A549 (cell line): Measurements from ENCODE around the gene SSH2. TPM values are rescaled to one million over a fixed set of nuclear protein-coding genes. Genes with fewer than 3 reads are reported as not detected.

ENCODE experiments used
- ATAC-seq, 2 experiments: fragments of 200-7000 bp in 1 of 2; fragments of >200 bp in 1 of 2; cut with Nextera tagmentation in 1 of 2; cut with Tn5 transposase in 1 of 2; 3 replicates each; pipeline versions ENCODE4 v1.8.0 to v1.9.1; 2018 to 2020; ENCODE audit warnings: mild to moderate bottlenecking in 1 of 2, moderate library complexity in 1 of 2
- CTCF ChIA-PET: fragments of 300-600 bp; sonication (Branson Sonifier 250); formaldehyde crosslinking; extraction: SDS; loops from one replicate; lab custom pipeline; 2021; ENCODE audit warnings: antibody characterized with exemption, inconsistent platforms; lab: Yijun Ruan, JAX
- POLR2A ChIA-PET: fragments of 350-600 bp; formaldehyde crosslinking; extraction: SDS; loops from one replicate; lab custom pipeline; 2021; ENCODE audit warnings: antibody characterized with exemption, inconsistent platforms; lab: Yijun Ruan, JAX
- DNase-seq, 2 experiments: peaks; one replicate each; pipeline versions ENCODE4 v3.0.0 to v3.0.0-alpha.2; 2011 to 2016; ENCODE audit warnings: low read depth in 1 of 2, low spot score in 1 of 2
- FAIRE-seq: peaks from 2 replicates; lab custom pipeline; 2011; peaks lifted over from hg19 to GRCh38; lab: Jason Lieb, UNC
- H3K27ac ChIP-seq, 2 experiments: fragments of >200 bp; sonication (Bioruptor Twin); formaldehyde crosslinking; 3 replicates each; pipeline ENCODE4 v1.5.1; 2016 to 2017
- H3K4me1 ChIP-seq: fragments of >200 bp; sonication (Bioruptor Twin); formaldehyde crosslinking; 3 replicates; pipeline ENCODE4 v1.6.1; 2016
- H3K4me2 ChIP-seq: fragments of >200 bp; sonication (Bioruptor Twin); formaldehyde crosslinking; 3 replicates; pipeline ENCODE4 v1.6.1; 2016
- H3K4me3 ChIP-seq: fragments of >200 bp; sonication (Bioruptor Twin); formaldehyde crosslinking; 3 replicates; pipeline ENCODE4 v1.5.1; 2016
- H3K9me3 ChIP-seq: fragments of >200 bp; sonication (Bioruptor Twin); formaldehyde crosslinking; 3 replicates; pipeline ENCODE4 v1.6.1; 2016
- BCL3 ChIP-seq: fragments of >200 bp; sonication (Bioruptor Twin); formaldehyde crosslinking; IDR thresholded peaks from 3 replicates; pipeline ENCODE4 v1.6.1; 2016
- CHD2 ChIP-seq: fragments of 150-350 bp; IDR thresholded peaks from 2 replicates; pipeline ENCODE4 v1.6.1; 2014; ENCODE audit warnings: low read length; ENCODE audit not compliant: partially characterized antibody
- CHD4 ChIP-seq: fragments of 200-600 bp; sonication (generic); IDR thresholded peaks from 2 replicates; pipeline ENCODE4 v1.6.1; 2016; ENCODE audit warnings: antibody characterized with exemption, mild to moderate bottlenecking, borderline replicate concordance
- FOSL2 ChIP-seq, 2 experiments: fragments of 450-650 bp in 1 of 2; fragments of >200 bp in 1 of 2; sonication (Bioruptor Twin) in 1 of 2; formaldehyde crosslinking; IDR thresholded peaks; 2 replicates each; pipeline versions ENCODE4 v1.5.0 to v1.6.1; 2016 to 2020; ENCODE audit warnings: mild to moderate bottlenecking in 1 of 2, moderate library complexity in 1 of 2
- GATA3 ChIP-seq: IDR thresholded peaks from 2 replicates; pipeline ENCODE4 v1.6.1; 2012; ENCODE audit warnings: borderline replicate concordance
- HDAC2 ChIP-seq: fragments of 200-600 bp; sonication (generic); IDR thresholded peaks from 2 replicates; pipeline ENCODE4 v1.6.1; 2016
- HEYL ChIP-seq: fragments of 250-450 bp; sonication (Bioruptor Pico); IDR thresholded peaks from 2 replicates; pipeline ENCODE4 v1.8.0; 2021; ENCODE audit warnings: mild to moderate bottlenecking, moderate library complexity
- KDM5A ChIP-seq: fragments of 200-600 bp; sonication (generic); IDR thresholded peaks from 2 replicates; pipeline ENCODE4 v1.6.1; 2016; ENCODE audit warnings: antibody characterized with exemption, mild to moderate bottlenecking
- MAX ChIP-seq: IDR thresholded peaks from 2 replicates; pipeline ENCODE4 v1.6.1; 2012
- MYC ChIP-seq: IDR thresholded peaks from 2 replicates; pipeline ENCODE4 v1.6.1; 2012; ENCODE audit warnings: mild to moderate bottlenecking, inconsistent platforms, low read length, improper control_type of control experiment, borderline replicate concordance
- NPAS2 ChIP-seq: fragments of 250-450 bp; sonication (Bioruptor Pico); IDR thresholded peaks from 2 replicates; pipeline ENCODE4 v1.8.0; 2022; ENCODE audit warnings: mild to moderate bottlenecking, moderate library complexity, borderline replicate concordance
- NR3C1 ChIP-seq: fragments of >200 bp; sonication (Bioruptor Twin); formaldehyde crosslinking; IDR thresholded peaks from 3 replicates; pipeline ENCODE4 v1.6.1; 2017
- PHF8 ChIP-seq: fragments of 200-600 bp; sonication (generic); IDR thresholded peaks from 2 replicates; pipeline ENCODE4 v1.6.1; 2016; ENCODE audit warnings: low read depth, mild to moderate bottlenecking, antibody characterized with exemption, moderate library complexity, borderline replicate concordance
- POLR2AphosphoS2 ChIP-seq: conservative IDR thresholded peaks from 2 replicates; pipeline ENCODE4 v1.6.1; 2012; ENCODE audit warnings: low read length, improper control_type of control experiment, inconsistent platforms
- RAD21 ChIP-seq, 2 experiments: fragments of >200 bp in 1 of 2; sonication (Bioruptor Twin) in 1 of 2; formaldehyde crosslinking in 1 of 2; IDR thresholded peaks in 1 of 2; conservative IDR thresholded peaks in 1 of 2; 2 replicates in 1 of 2; 3 replicates in 1 of 2; pipeline ENCODE4 v1.6.1; 2012 to 2018; ENCODE audit warnings: inconsistent platforms in 1 of 2
- RCOR1 ChIP-seq: fragments of 150-350 bp; IDR thresholded peaks from 2 replicates; pipeline ENCODE4 v1.6.1; 2014; ENCODE audit warnings: antibody characterized with exemption, low read length, low read depth
- RFX5 ChIP-seq: fragments of 450-650 bp; IDR thresholded peaks from 2 replicates; pipeline ENCODE4 v1.7.1; 2014; ENCODE audit warnings: antibody characterized with exemption, mild to moderate bottlenecking, moderate library complexity
- SREBF2 ChIP-seq: fragments of 450-650 bp; IDR thresholded peaks from 2 replicates; pipeline ENCODE4 v1.6.1; 2014; ENCODE audit warnings: mild to moderate bottlenecking, moderate library complexity
- TFCP2L1 ChIP-seq: fragments of 250-450 bp; sonication (Bioruptor Pico); IDR thresholded peaks from 2 replicates; pipeline ENCODE4 v1.5.0; 2021; ENCODE audit warnings: mild to moderate bottlenecking
- ZFP36 ChIP-seq: fragments of 450-650 bp; IDR thresholded peaks from 2 replicates; pipeline ENCODE4 v1.6.1; 2014; ENCODE audit warnings: borderline replicate concordance; ENCODE audit not compliant: partially characterized antibody
- ZNF302 ChIP-seq: fragments of 250-450 bp; sonication (Bioruptor Pico); IDR thresholded peaks from 2 replicates; pipeline ENCODE4 v1.9.0; 2021; ENCODE audit warnings: inconsistent platforms, mild to moderate bottlenecking, moderate library complexity
- WGBS: methylation state at CpG from one replicate; pipeline ENCODE4 v1.1.6; 2017; ENCODE audit errors: missing lambda C conversion rate; 5-methylcytosine and 5-hydroxymethylcytosine counted together
- polyA plus RNA-seq, 4 experiments: library from polyadenylated mRNA; depleted of rRNA in 3 of 4; stranded (reverse); fragments of >200 nt; fragmentation: RNase III in 1 of 4; extraction: RNeasy Plus Mini Kit Qiagen cat#74134 plus additional on column Dnase treatment in 1 of 4; gene quantifications; 2 replicates in 3 of 4; 3 replicates in 1 of 4; pipeline ENCODE4 v1.2.3, GENCODE V29; 2011 to 2017
- TF ChIP-seq, protein P1 (sequence below): IDR thresholded peaks from 2 replicates; pipeline ENCODE4 v1.6.1; 2012
- TF ChIP-seq, protein P2 (sequence below): fragments of 250-450 bp; sonication (Bioruptor Pico); IDR thresholded peaks from 2 replicates; pipeline ENCODE4 v1.5.0; 2020; ENCODE audit warnings: low read depth, mild to moderate bottlenecking, moderate library complexity
- TF ChIP-seq, protein P3 (sequence below): IDR thresholded peaks from 2 replicates; pipeline ENCODE4 v1.6.1; 2012; ENCODE audit warnings: low read depth, borderline replicate concordance

SSH2 gene
- polyA plus RNA-seq, 2 of the 4 experiments (the other 2 are of a cell fraction), result 20.7 to 24.5 TPM

DNA sequence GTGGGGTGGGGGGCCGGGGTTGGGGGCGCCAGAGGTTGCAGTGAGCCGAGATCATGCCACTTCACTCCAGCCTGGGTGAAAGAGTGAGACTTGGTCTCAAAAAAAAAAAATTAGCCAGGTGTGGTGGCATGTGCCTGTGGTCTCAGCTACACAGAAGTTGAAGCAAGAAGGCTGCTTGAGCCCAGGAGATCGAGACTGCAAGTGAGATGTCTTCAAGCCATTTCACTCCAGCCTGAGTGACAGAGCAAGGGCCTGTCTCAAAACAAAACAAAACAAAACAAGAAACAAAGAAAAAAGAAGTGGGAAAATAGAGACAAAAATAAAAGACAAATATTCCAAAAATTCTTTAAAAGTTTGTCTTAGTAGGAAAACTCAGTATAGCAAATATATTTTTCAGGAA is 172.2 kb downstream of the SSH2 start:
- FAIRE-seq (no peak), ATAC-seq (no peak), DNase-seq (no peak)
- no peak overlapping the region for H3K4me3 ChIP-seq
- H3K4me2 ChIP-seq, result no peak overlapping the region
- POLR2A ChIA-PET, result no interaction called here
- H3K9me3 ChIP-seq, result no peaks in the 10 kb centered on the region
- 80% methylated on average over 3 of the region's 4 CpGs for WGBS
- H3K4me1 ChIP-seq, result peaks cover 5% of the 10 kb centered on the region; the same call in 2 of the 3 replicates
- H3K27ac ChIP-seq, result no peak overlapping the region
- no peak for TF ChIP-seq BCL3
- no peak for TF ChIP-seq HDAC2
- TF ChIP-seq MAX, result no peak
- no peak for TF ChIP-seq ZNF302 (CRISPR knock-in tag)
- TF ChIP-seq, all 56 proteins: peak for 0
- CTCF ChIA-PET, result interaction anchor here (0.6 to 5.2 kb wide), 4 partner anchors 21 to 118 kb away, joined by 3 to 22 read pairs (median 13); no protein-coding TSS in a partner anchor

DNA sequence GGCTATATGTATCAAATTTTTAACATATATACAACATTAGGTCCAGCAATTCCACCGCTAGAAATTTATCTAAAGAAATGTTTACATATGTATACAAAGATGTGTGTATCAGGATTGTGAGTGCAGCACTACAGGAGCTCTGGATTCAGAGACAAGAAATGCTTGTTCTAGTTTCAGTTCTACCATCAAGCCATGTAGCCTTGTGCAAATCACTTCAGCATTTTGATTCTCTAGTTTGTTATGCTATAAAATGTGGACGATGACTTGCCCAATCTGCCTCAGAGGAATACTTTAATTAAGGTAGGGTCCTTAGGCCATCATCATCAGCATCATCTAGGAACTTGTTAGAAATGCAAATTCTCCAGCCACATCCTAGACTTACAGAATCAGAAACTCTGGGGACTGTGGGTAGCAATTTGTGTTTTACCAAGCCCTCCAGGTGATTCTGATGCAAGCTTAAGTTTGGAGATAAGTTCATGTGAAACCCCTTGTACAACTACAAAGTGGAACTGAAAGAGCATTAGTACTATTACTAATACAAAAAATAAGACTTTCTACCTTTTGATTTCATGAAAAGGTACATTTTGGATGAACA is 176.1 kb downstream of the SSH2 start:
- POLR2A ChIA-PET, result no interaction called here
- no peak for FAIRE-seq
- H3K4me1 ChIP-seq, result peaks cover 6% of the 10 kb centered on the region; the same call in 2 of the 3 replicates
- no peak overlapping the region for H3K27ac ChIP-seq
- 86% methylated on average over 2 of the region's 2 CpGs for WGBS
- TF ChIP-seq, protein P1, sequence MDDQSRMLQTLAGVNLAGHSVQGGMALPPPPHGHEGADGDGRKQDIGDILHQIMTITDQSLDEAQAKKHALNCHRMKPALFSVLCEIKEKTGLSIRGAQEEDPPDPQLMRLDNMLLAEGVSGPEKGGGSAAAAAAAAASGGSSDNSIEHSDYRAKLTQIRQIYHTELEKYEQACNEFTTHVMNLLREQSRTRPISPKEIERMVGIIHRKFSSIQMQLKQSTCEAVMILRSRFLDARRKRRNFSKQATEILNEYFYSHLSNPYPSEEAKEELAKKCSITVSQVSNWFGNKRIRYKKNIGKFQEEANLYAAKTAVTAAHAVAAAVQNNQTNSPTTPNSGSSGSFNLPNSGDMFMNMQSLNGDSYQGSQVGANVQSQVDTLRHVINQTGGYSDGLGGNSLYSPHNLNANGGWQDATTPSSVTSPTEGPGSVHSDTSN, result no peak
- TF ChIP-seq KDM5A, result no peak
- TF ChIP-seq, all 56 proteins: peak for 0
- Histone ChIP-seq H3K4me2 (no peak overlapping the region), H3K4me3 (no peak overlapping the region), H3K9me3 (no peaks in the 10 kb centered on the region)
- CTCF ChIA-PET, result interaction anchor here (1.1 to 4.2 kb wide), 2 partner anchors 114 to 162 kb away, joined by 3 to 22 read pairs; no protein-coding TSS in a partner anchor
- ATAC-seq (no peak), DNase-seq (no peak)

- 87% methylated on average over 5 of the region's 5 CpGs for WGBS
- no peak overlapping the region for H3K27ac ChIP-seq
- ATAC-seq (no peak; a peak in 1 of 6 replicates), FAIRE-seq (peak; percentile 59), DNase-seq (no peak)
- no peak overlapping the region for H3K4me2 ChIP-seq
- POLR2A ChIA-PET, result no interaction called here
- peaks cover 32% of the 10 kb centered on the region for H3K4me1 ChIP-seq
- CTCF ChIA-PET, result interaction anchor here (1.1 to 2.9 kb wide), 5 partner anchors 11 to 110 kb away, joined by 3 to 8 read pairs (median 5); no protein-coding TSS in a partner anchor
- no peak overlapping the region for H3K4me3 ChIP-seq
- no peaks in the 10 kb centered on the region for H3K9me3 ChIP-seq
- TF ChIP-seq CHD4 (no peak), HEYL (no peak), MYC (no peak), CHD2 (no peak)
These were observed 180.8 kb downstream of the SSH2 start for GRCh38 chr17:29749045-29749825.

DNA sequence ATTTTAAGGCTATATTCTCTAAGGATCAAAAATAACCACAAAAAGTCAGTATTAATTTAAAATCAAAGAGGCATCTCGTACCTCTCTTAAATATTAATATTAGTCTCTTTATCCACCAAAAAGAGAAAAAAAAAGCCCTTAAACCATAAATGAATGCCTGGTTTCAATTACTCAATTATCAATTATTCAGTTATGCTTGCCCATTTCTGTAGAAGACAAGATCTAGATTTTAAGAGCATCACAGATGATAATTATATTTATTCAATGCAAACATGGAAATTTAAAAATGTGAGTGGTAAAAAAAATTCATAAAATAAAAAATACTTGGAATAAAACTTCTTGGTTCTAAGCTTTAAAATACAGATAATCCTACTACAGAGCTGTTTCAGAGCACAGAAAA is 181.6 kb downstream of the SSH2 start:
- no peaks in the 10 kb centered on the region for H3K9me3 ChIP-seq
- WGBS, result 93% methylated on average over 1 of the region's 1 CpG
- H3K27ac ChIP-seq, result no peak overlapping the region
- peaks cover 38% of the 10 kb centered on the region for H3K4me1 ChIP-seq
- CTCF ChIA-PET, result interaction anchor here (0.7 to 2.9 kb wide), 6 partner anchors 12 to 345 kb away, joined by 3 to 8 read pairs (median 4); no protein-coding TSS in a partner anchor
- FAIRE-seq (no peak), ATAC-seq (no peak), DNase-seq (no peak)
- POLR2A ChIA-PET, result no interaction called here
- H3K4me3 ChIP-seq, result no peak overlapping the region
- no peak overlapping the region for H3K4me2 ChIP-seq
- TF ChIP-seq PHF8 (no peak), GATA3 (no peak), SREBF2 (no peak), RCOR1 (no peak), RFX5 (no peak), NR3C1 (no peak), ZFP36 (no peak), NPAS2 (CRISPR knock-in tag) (no peak), POLR2AphosphoS2 (no peak), MYC (no peak), TFCP2L1 (CRISPR knock-in tag) (no peak), RAD21 (conservative IDR thresholded peaks at IDR 0.05 in 1 of 2, IDR thresholded peaks at IDR 0.05 in 1 of 2) (no peak), ZNF302 (CRISPR knock-in tag) (no peak), FOSL2 (IDR thresholded peaks at IDR 0.05) (no peak), FOSL2 (CRISPR knock-in tag; IDR thresholded peaks at IDR 0.05) (no peak)
- TF ChIP-seq, protein P2, sequence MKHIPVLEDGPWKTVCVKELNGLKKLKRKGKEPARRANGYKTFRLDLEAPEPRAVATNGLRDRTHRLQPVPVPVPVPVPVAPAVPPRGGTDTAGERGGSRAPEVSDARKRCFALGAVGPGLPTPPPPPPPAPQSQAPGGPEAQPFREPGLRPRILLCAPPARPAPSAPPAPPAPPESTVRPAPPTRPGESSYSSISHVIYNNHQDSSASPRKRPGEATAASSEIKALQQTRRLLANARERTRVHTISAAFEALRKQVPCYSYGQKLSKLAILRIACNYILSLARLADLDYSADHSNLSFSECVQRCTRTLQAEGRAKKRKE, result no peak
- TF ChIP-seq, protein P3, sequence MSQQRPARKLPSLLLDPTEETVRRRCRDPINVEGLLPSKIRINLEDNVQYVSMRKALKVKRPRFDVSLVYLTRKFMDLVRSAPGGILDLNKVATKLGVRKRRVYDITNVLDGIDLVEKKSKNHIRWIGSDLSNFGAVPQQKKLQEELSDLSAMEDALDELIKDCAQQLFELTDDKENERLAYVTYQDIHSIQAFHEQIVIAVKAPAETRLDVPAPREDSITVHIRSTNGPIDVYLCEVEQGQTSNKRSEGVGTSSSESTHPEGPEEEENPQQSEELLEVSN, result no peak
